IMR-90 (cell line): ENCODE measurements around the gene ARHGEF18. TPM values are rescaled to one million over a fixed set of nuclear protein-coding genes. Genes with fewer than 3 reads are reported as not detected.

Source experiments
- ATAC-seq: fragments of 200-7000 bp; cut with Tn5 transposase; 2 replicates; pipeline ENCODE4 v1.9.1; 2020; ENCODE audit warnings: low read depth, mild to moderate bottlenecking, moderate library complexity
- BruUV-seq: library from RNA; stranded (reverse); fragments of 400-500 nt; replicated peaks from 2 replicates; lab custom pipeline; 2021; lab: Mats Ljungman, UMichigan
- CTCF ChIA-PET: fragments of 300-600 bp; formaldehyde crosslinking; extraction: SDS; loops from one replicate; lab custom pipeline; 2021; ENCODE audit warnings: antibody characterized with exemption; lab: Yijun Ruan, JAX
- POLR2A ChIA-PET: fragments of 300-600 bp; sonication (Branson Sonifier 250); formaldehyde crosslinking; loops from one replicate; lab custom pipeline; 2022; ENCODE audit warnings: antibody characterized with exemption; ENCODE audit not compliant: unreplicated experiment; lab: Charles Lee
- DNase-seq: peaks from one replicate; pipeline ENCODE4 v3.0.0; 2013
- H2AFZ ChIP-seq: replicated peaks from 2 replicates; pipeline ENCODE3; 2013; ENCODE audit warnings: low read length, mild to moderate bottlenecking; ENCODE audit not compliant: poor library complexity
- H2AK5ac ChIP-seq: 2 replicates; pipeline ENCODE4 v1.6.1; 2013; ENCODE audit warnings: low read depth, low read length, inconsistent platforms
- H2AK9ac ChIP-seq: replicated peaks from 2 replicates; pipeline ENCODE3; 2013; ENCODE audit warnings: mild to moderate bottlenecking, low read depth, low read length, moderate library complexity; ENCODE audit not compliant: poor library complexity
- H2BK120ac ChIP-seq: 2 replicates; pipeline ENCODE4 v1.6.1; 2013; ENCODE audit warnings: low read depth, low read length, inconsistent platforms
- H2BK15ac ChIP-seq: 3 replicates; pipeline ENCODE4 v1.6.1; 2013; ENCODE audit warnings: low read depth, low read length, inconsistent platforms
- H2BK20ac ChIP-seq: 2 replicates; pipeline ENCODE4 v1.6.1; 2013; ENCODE audit warnings: low read depth, mild to moderate bottlenecking, inconsistent platforms, low read length, moderate library complexity
- H2BK5ac ChIP-seq: 2 replicates; pipeline ENCODE4 v1.6.1; 2013; ENCODE audit warnings: mild to moderate bottlenecking, low read depth, low read length, inconsistent platforms; ENCODE audit not compliant: poor library complexity, severe bottlenecking
- H3K14ac ChIP-seq: replicated peaks from 2 replicates; pipeline ENCODE4 v1.6.1; 2013; ENCODE audit warnings: low read depth, low read length, inconsistent platforms
- H3K18ac ChIP-seq: 2 replicates; pipeline ENCODE4 v1.6.1; 2013; ENCODE audit warnings: low read depth, low read length, control low read depth
- H3K23ac ChIP-seq: 2 replicates; pipeline ENCODE4 v1.6.1; 2013; ENCODE audit warnings: low read depth, low read length, inconsistent platforms
- H3K27ac ChIP-seq: 2 replicates; pipeline ENCODE4 v1.5.1; 2013; ENCODE audit warnings: mild to moderate bottlenecking, control low read depth, low read length; ENCODE audit not compliant: insufficient read depth
- H3K27me3 ChIP-seq: 2 replicates; pipeline ENCODE4 v1.6.1; 2013; ENCODE audit warnings: low read length; ENCODE audit not compliant: control insufficient read depth, insufficient read depth
- H3K36me3 ChIP-seq: 2 replicates; pipeline ENCODE4 v1.6.1; 2013; ENCODE audit warnings: low read length, mixed read lengths; ENCODE audit not compliant: control insufficient read depth, insufficient read depth
- H3K4ac ChIP-seq: 2 replicates; pipeline ENCODE4 v1.6.1; 2013; ENCODE audit warnings: low read depth, low read length, inconsistent platforms
- H3K4me1 ChIP-seq: 2 replicates; pipeline ENCODE4 v1.6.1; 2013; ENCODE audit warnings: low read length, mixed read lengths; ENCODE audit not compliant: control insufficient read depth, insufficient read depth
- H3K4me2 ChIP-seq: 2 replicates; pipeline ENCODE4 v1.6.1; 2013; ENCODE audit warnings: low read depth, mild to moderate bottlenecking, control low read depth, low read length, moderate library complexity
- H3K4me3 ChIP-seq: 2 replicates; pipeline ENCODE4 v1.5.1; 2013; ENCODE audit warnings: low read depth, mild to moderate bottlenecking, control low read depth, low read length, moderate library complexity; ENCODE audit not compliant: insufficient read depth
- H3K56ac ChIP-seq: 2 replicates; pipeline ENCODE4 v1.6.1; 2013; ENCODE audit warnings: low read length, inconsistent platforms; ENCODE audit not compliant: insufficient read depth; ENCODE audit errors: extremely low read depth
- H3K79me1 ChIP-seq, 2 experiments: 2 replicates each; pipeline ENCODE4 v1.6.1; 2013; ENCODE audit warnings: low read length in 2 of 2, inconsistent platforms in 1 of 2, low read depth in 1 of 2
- H3K9ac ChIP-seq: 2 replicates; pipeline ENCODE4 v1.6.1; 2013; ENCODE audit warnings: low read depth, low read length, control low read depth
- H3K9me1 ChIP-seq: 2 replicates; pipeline ENCODE4 v1.6.1; 2013; ENCODE audit warnings: low read length, inconsistent platforms; ENCODE audit not compliant: insufficient read depth
- H3K9me3 ChIP-seq: 2 replicates; pipeline ENCODE4 v1.6.1; 2013; ENCODE audit warnings: low read length; ENCODE audit not compliant: control insufficient read depth, insufficient read depth
- H4K20me1 ChIP-seq: 2 replicates; pipeline ENCODE4 v1.6.1; 2013; ENCODE audit warnings: low read length, inconsistent platforms; ENCODE audit not compliant: insufficient read depth
- H4K5ac ChIP-seq: 2 replicates; pipeline ENCODE4 v1.6.1; 2013; ENCODE audit warnings: mild to moderate bottlenecking, low read depth, low read length, control low read depth
- H4K8ac ChIP-seq, 2 experiments: 2 replicates each; pipeline ENCODE4 v1.6.1; 2013; ENCODE audit warnings: low read depth in 2 of 2, low read length in 2 of 2, control low read depth in 1 of 2, inconsistent platforms in 1 of 2
- H4K91ac ChIP-seq: 2 replicates; pipeline ENCODE4 v1.6.1; 2013; ENCODE audit warnings: low read depth, low read length, inconsistent platforms; ENCODE audit not compliant: insufficient read depth
- BHLHE40 ChIP-seq: fragments of 150-350 bp; IDR thresholded peaks from 2 replicates; pipeline ENCODE4 v1.6.1; 2016; ENCODE audit warnings: mild to moderate bottlenecking, low read depth, low read length
- CEBPB ChIP-seq: IDR thresholded peaks from 2 replicates; pipeline ENCODE4 v1.6.1; 2012; ENCODE audit warnings: low read depth, low read length, improper control_type of control experiment
- CHD1 ChIP-seq: IDR thresholded peaks from 2 replicates; pipeline ENCODE4 v1.6.1; 2012; ENCODE audit warnings: low read depth, low read length, improper control_type of control experiment
- CTCF ChIP-seq: conservative IDR thresholded peaks from 2 replicates; pipeline ENCODE4 v1.5.1; 2012; ENCODE audit warnings: mild to moderate bottlenecking, low read depth, low read length, improper control_type of control experiment
- ELK1 ChIP-seq: fragments of 150-350 bp; IDR thresholded peaks from 2 replicates; pipeline ENCODE4 v1.6.1; 2016; ENCODE audit warnings: low read depth, mild to moderate bottlenecking, low read length, moderate library complexity, borderline replicate concordance
- FOS ChIP-seq: fragments of 150-350 bp; IDR thresholded peaks from 2 replicates; pipeline ENCODE4 v1.6.1; 2016; ENCODE audit warnings: low read depth, low read length
- MAFK ChIP-seq: IDR thresholded peaks from 2 replicates; pipeline ENCODE4 v1.6.1; 2012; ENCODE audit warnings: low read depth, low read length, improper control_type of control experiment
- MAZ ChIP-seq: IDR thresholded peaks from 2 replicates; pipeline ENCODE4 v1.6.1; 2012; ENCODE audit warnings: low read depth, mild to moderate bottlenecking, low read length, improper control_type of control experiment, moderate library complexity, borderline replicate concordance
- MXI1 ChIP-seq: IDR thresholded peaks from 2 replicates; pipeline ENCODE4 v1.6.1; 2012; ENCODE audit warnings: low read depth, mild to moderate bottlenecking, low read length, moderate library complexity, borderline replicate concordance
- NFE2L2 ChIP-seq: fragments of 150-350 bp; IDR thresholded peaks from 2 replicates; pipeline ENCODE4 v1.6.1; 2016; ENCODE audit warnings: low read depth, mild to moderate bottlenecking, low read length
- POLR2A ChIP-seq: IDR thresholded peaks from 2 replicates; pipeline ENCODE4 v1.6.1; 2012; ENCODE audit warnings: mild to moderate bottlenecking, low read depth, low read length
- RAD21 ChIP-seq: IDR thresholded peaks from 2 replicates; pipeline ENCODE4 v1.6.1; 2012; ENCODE audit warnings: low read length, improper control_type of control experiment
- RCOR1 ChIP-seq: IDR thresholded peaks from 2 replicates; pipeline ENCODE4 v1.6.1; 2012; ENCODE audit warnings: mild to moderate bottlenecking, low read length, improper control_type of control experiment; ENCODE audit not compliant: insufficient replicate concordance
- RFX5 ChIP-seq: IDR thresholded peaks from 2 replicates; pipeline ENCODE4 v1.8.0; 2012; ENCODE audit warnings: low read depth, mild to moderate bottlenecking, low read length, moderate library complexity
- SMC3 ChIP-seq: fragments of 150-350 bp; IDR thresholded peaks from 2 replicates; pipeline ENCODE4 v1.6.1; 2016; ENCODE audit warnings: low read depth, mild to moderate bottlenecking, antibody characterized with exemption, low read length, moderate library complexity
- USF2 ChIP-seq: fragments of 150-350 bp; IDR thresholded peaks from 2 replicates; pipeline ENCODE4 v1.6.1; 2017; ENCODE audit warnings: mild to moderate bottlenecking, antibody characterized with exemption, low read length, low read depth
- dilution Hi-C: fragments of 300-500 bp; cut with HindIII; formaldehyde crosslinking; loops from one replicate; pipeline ENCODE4 v1.14.3; 2018; ENCODE audit warnings: low sequenced_read_pairs; ENCODE audit not compliant: unreplicated experiment
- in situ Hi-C: fragments of 300-500 bp; cut with MboI; formaldehyde crosslinking; loops from 3 replicates; pipeline ENCODE4 v1.14.3; 2019; ENCODE audit warnings: low sequenced_read_pairs, inconsistent platforms, mixed read lengths
- intact Hi-C: fragments of 100-400 bp; cut with micrococcal nuclease; formaldehyde crosslinking; loops from 2 replicates; pipeline ENCODE4 v1.10.0; 2022
- polyA plus RNA-seq, 3 experiments: library from polyadenylated mRNA; depleted of rRNA; stranded (reverse); fragments of >200 nt; gene quantifications; 2 replicates each; pipeline ENCODE4 v1.2.3, GENCODE V29; 2012; ENCODE audit warnings: low replicate concordance in 1 of 3
- total RNA-seq: library from RNA; depleted of rRNA; stranded (reverse); fragments of >200 nt; gene quantifications from 2 replicates; pipeline ENCODE4 v1.2.3, GENCODE V29; 2012

Gene ARHGEF18
- total and polyA plus RNA-seq, 2 of the 4 experiments (the other 2 are of a cell fraction) = 11.6 to 12.4 TPM

GRCh38 chr19:7358102-7358597 is 9.4 kb downstream of the ARHGEF18 start:
- dilution Hi-C loops (no loop called here), in situ Hi-C loops (no loop called here), intact Hi-C loops (no loop called here)
- POLR2A ChIA-PET = no interaction called here
- Histone ChIP-seq H3K27ac (no peak overlapping the region), H3K18ac (no peak overlapping the region), H3K79me1 (no peaks in the 10 kb centered on the region), H3K4me3 (no peak overlapping the region), H4K8ac (no peak overlapping the region), H2AK9ac (no peak overlapping the region), H3K4me2 (no peak overlapping the region), H3K4ac (no peak overlapping the region), H4K91ac (no peak overlapping the region), H4K5ac (no peak overlapping the region), H3K23ac (no peak overlapping the region), H2AK5ac (no peak overlapping the region), H2BK20ac (no peak overlapping the region), H3K9me1 (no peaks in the 10 kb centered on the region), H3K56ac (no peak overlapping the region), H2BK5ac (peak overlapping the region; percentile 27), H2BK15ac (no peak overlapping the region), H3K27me3 (peaks cover 1% of the 10 kb centered on the region; the same call in 1 of the 2 replicates), H2BK120ac (no peak overlapping the region), H4K20me1 (no peaks in the 10 kb centered on the region), H2AFZ (no peak overlapping the region), H3K36me3 (no peaks in the 10 kb centered on the region), H3K14ac (no peak overlapping the region), H3K4me1 (no peaks in the 10 kb centered on the region), H3K9ac (no peak overlapping the region), H3K9me3 (no peaks in the 10 kb centered on the region; the same call in 1 of the 2 replicates)
- BruUV-seq = no TSS peak
- TF ChIP-seq FOS = no peak
- TF ChIP-seq MXI1 = no peak
- TF ChIP-seq RAD21 = no peak
- TF ChIP-seq MAFK = no peak
- no peak for TF ChIP-seq CHD1
- no peak for TF ChIP-seq RCOR1
- no peak for TF ChIP-seq ELK1
- no peak for TF ChIP-seq POLR2A
- no peak for TF ChIP-seq BHLHE40
- TF ChIP-seq RFX5 = no peak
- TF ChIP-seq SMC3 = no peak
- no peak for TF ChIP-seq USF2
- TF ChIP-seq CEBPB = no peak
- TF ChIP-seq CTCF = no peak
- no peak for TF ChIP-seq MAZ
- TF ChIP-seq NFE2L2 = no peak
- CTCF ChIA-PET = no interaction called here
- DNase-seq = no peak
- no peak for ATAC-seq
